GM12872 (cell line): ENCODE results near the gene HTD2.

ENCODE experiments used
- TF ChIP-seq, protein P1 (sequence below): IDR thresholded peaks from 3 replicates; pipeline ENCODE4 v1.5.1; 2011; ENCODE audit warnings: low read depth, mild to moderate bottlenecking, low read length, moderate library complexity; ENCODE audit not compliant: insufficient read depth

Gene HTD2

DNA sequence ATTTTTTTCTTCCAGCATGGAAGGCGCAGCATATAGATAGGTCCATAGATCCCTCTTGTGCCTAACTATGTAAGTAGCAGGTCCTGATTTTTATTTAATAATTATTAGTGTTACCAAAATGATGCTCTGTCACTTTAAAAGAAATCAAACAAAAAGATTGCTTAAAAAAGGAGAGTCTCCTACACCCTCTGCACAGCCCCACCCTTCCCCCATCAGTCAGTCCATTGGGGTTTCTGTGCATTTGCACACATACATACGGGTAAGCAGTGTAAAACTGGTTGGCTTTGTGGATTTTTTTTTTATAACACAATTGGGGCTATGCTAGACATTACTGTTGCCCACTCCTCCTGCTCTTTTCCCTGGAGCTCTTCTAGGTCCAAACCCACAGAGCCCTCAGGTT lies 7.2 kb upstream of the HTD2 start:
- TF ChIP-seq, protein P1, sequence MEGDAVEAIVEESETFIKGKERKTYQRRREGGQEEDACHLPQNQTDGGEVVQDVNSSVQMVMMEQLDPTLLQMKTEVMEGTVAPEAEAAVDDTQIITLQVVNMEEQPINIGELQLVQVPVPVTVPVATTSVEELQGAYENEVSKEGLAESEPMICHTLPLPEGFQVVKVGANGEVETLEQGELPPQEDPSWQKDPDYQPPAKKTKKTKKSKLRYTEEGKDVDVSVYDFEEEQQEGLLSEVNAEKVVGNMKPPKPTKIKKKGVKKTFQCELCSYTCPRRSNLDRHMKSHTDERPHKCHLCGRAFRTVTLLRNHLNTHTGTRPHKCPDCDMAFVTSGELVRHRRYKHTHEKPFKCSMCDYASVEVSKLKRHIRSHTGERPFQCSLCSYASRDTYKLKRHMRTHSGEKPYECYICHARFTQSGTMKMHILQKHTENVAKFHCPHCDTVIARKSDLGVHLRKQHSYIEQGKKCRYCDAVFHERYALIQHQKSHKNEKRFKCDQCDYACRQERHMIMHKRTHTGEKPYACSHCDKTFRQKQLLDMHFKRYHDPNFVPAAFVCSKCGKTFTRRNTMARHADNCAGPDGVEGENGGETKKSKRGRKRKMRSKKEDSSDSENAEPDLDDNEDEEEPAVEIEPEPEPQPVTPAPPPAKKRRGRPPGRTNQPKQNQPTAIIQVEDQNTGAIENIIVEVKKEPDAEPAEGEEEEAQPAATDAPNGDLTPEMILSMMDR: no peak

DNA sequence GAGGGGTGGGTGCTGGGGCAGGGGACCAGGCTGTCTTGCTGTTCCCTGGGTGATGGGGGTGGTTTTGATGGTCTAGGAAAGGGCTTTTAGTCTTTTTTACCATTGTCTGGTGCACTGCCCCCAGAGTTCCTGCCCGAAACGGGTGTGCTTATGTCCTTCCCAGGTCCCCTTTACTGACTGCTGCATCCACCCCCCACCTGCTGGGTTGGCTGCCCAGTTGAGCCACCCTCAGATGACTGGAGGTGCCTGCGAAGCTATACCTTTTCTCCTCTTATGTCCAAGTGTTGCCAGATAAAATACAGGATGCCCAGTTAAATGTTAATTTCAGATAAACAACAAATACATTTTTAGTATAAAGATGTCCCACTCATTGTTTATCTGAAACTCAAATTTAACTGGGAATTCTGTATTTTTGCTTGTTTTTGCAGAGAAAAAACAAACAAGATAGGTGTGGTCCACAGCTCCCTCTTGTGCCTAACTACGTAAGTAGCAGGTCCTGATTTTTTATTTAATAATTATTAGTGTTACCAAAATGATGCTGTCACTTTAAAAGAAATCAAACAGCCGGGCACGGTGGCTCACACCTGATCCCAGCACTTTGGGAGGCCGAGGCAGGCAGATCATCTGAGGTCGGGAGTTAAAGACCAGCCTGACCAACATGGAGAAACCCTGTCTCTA lies 6.3 kb upstream of the HTD2 start:
- TF ChIP-seq, protein P1: peak; percentile 48; the same call in 2 of the 3 replicates

DNA sequence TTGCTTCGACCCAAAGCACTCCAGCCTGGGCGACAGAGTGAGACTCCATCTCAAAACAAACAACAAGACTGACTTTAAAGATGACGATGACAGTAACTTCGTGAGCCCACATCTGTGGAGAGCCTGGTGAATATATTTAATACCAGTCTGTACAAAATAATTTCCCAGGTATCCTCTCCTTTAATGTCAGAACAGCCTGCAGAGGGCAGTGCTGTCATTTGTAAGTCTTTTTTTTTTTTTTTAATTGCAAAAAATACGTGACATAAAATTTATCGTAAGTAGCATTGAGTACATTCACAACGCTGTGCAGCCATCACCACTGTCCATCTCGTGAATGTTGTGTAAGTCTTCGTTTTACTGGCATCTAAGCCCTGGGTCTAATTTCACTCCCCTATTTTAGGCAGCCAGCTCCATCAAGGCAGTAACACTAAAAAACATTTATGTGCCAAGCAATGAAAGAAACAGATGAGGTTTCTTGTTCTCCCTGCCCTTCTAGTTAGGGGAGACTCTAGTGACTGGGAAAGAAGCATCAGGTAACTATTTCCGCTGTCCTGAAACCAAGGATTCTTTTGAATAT lies 1.4 kb downstream of the HTD2 start:
- TF ChIP-seq, protein P1: peak; percentile 40; the same call in 2 of the 3 replicates

DNA sequence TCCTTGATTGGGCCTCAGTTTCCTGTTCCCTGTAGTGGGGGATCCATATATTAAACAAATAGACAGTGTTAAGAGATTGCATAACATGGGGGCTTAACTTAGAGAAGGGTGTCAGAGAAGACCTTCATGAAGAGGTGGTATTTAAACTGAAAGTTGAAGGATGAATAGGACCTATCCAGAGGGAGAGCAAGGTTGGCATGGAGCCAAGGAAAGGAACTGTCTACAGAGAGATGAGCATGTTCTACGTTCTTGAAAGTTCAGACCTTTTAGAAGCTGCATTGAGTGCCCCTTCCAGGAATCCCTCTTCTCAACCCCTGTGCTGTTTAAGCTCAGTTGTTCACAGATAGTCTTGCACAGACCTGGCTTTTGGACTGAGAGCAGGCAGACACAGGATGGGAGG lies 2.4 kb downstream of the HTD2 start:
- TF ChIP-seq, protein P1: no peak

DNA sequence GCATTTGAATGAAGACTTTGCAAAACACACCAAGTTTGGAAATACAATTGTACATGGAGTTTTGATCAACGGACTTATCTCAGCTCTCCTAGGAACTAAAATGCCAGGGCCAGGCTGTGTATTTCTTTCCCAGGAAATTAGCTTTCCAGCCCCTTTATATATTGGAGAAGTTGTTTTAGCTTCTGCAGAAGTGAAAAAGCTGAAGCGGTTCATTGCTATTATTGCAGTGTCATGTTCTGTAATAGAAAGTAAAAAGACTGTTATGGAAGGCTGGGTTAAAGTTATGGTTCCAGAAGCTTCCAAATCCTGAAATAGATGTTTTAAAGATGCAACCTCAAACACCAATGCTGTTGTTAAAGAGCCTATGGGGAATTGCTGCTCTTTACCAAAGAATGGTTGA lies 11.5 kb downstream of the HTD2 start:
- TF ChIP-seq, protein P1: no peak

DNA sequence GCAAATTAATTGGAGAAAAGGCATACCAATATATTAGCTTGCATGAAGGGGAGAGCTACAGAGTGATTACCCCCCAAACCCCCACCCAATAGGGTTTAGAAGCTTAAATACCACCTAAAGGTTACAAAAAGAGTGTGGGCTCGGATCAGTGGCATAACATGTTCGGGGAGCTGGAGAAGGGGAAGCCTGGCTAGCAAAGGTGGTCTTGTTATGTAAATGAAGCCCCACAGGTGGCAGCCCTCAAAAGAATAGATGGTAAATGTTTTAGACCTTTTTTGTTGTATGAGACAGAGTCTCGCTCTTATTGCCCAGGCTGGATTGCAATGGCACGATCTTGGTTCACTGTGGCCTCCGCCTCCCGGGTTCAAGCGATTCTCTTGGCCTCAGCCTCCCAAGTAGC lies 15.5 kb downstream of the HTD2 start:
- TF ChIP-seq, protein P1: no peak

DNA sequence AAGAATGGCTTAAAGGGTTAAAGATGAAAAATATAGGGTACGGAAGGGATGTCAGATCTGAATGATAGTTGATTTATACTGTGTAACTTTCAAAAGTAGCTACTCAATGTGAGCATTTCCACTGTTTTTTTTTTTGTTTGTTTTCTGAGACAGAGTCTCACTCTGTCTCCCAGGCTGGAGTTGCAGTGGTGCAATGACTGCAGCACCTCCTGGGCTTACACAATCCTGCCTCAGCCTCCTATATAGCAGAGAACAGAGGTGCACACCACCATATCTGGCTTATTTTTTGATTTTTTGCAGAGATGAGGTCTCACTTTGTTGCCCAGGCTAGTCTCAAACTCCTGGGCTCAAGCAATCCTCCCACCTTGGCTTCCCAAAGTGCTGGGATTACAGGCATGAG lies 16.5 kb downstream of the HTD2 start:
- TF ChIP-seq, protein P1: no peak
